CD4-positive, alpha-beta T cell treated with Interleukin-15 for 4 hours (primary cell): ENCODE measurements around the gene NTSR2.
"Not testable (repeated sequence)": the region's sequence is repeated elsewhere in the genome, so short reads cannot be mapped to it uniquely, and the experiment has no call there.

Experiments
- DNase-seq: peaks from one replicate; pipeline ENCODE4 v3.0.0-alpha.2; 2020; ENCODE audit warnings: low spot score

Gene NTSR2

DNA sequence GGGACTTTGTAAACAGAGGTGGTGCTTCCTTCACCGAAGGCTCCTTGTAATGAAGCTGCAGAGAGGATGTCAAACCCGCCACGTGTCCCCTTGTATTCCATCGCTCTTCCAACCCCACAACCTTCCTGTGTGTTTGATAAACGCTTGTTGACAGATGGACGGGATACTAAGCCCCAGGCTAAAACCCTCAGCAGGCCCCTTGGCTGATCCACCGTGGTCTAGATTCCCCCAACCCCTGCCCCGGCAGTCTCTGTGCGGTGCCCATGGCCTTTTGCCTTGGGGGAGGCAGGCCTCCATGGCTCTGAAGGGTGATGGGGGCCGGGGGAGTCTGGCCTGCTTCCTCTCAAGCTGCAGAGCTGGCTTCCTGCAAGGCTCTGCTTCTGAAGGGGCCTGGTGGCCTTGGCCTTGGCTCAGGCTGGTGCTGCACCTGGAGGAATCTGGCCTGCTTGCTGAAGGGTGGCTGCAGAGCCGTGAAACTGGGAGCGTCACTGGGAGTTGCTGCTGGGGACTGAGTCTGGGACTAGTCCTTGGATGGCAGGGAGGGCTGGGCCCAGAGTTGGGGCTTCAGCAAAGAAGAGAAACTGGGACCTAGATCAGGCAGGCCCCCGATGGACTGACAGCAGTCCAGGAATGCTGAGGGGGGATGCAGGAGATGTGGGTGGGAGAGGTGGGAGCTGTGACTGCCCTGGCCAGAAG lies 9.6 kb upstream of the NTSR2 start:
- no peak for DNase-seq

DNA sequence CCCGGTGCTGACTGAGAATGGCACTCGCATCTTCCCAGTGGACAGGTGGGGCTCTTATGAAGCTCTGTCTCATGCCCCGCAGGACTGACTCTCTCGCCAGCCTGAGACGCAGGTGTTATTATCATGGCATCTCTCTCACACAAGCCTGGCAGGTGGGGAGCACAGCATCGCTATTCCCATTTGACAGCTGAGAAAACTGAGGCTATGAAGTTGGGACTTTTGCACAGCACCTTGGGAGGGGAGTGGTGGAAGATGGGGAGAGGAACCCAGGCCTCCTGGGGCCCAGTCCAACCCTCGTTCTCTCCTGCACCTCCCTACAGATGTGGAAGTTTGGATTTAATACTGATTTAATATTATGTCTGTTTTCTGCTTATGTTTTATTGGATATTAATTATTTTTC lies 9.0 kb upstream of the NTSR2 start:
- DNase-seq, result no peak

DNA sequence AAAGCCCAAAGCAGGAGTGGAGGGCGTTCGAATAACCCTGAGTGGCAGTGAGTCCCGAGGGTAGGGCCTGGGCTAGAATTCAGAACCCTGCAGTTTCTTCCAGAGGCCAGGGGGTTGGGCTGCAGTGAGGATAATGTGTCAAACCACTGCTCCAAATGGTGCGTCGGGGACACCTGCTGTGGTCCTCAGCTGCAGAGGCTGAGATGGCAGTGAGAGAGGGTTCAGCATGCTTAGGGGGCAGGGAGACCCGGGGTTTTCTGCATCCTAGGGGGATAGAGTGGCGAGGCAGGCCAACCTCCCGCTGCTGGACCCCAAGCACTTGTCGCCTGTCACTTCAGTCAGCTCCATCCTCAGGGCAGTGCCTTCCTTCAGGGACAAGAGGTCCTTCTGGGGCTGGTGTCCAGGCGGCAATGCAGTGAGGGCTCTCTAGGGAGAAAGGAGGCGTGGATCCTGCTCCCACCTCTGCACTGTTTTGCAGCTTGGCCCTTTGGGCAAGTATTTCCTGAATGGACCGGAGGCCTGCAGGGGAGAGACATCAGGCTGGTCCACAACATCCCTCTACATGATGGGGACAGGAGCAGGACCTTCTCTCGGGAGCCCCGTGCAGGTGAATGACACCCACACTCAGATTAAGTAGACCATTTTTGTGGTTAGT lies 8.4 kb upstream of the NTSR2 start:
- DNase-seq, result no peak

DNA sequence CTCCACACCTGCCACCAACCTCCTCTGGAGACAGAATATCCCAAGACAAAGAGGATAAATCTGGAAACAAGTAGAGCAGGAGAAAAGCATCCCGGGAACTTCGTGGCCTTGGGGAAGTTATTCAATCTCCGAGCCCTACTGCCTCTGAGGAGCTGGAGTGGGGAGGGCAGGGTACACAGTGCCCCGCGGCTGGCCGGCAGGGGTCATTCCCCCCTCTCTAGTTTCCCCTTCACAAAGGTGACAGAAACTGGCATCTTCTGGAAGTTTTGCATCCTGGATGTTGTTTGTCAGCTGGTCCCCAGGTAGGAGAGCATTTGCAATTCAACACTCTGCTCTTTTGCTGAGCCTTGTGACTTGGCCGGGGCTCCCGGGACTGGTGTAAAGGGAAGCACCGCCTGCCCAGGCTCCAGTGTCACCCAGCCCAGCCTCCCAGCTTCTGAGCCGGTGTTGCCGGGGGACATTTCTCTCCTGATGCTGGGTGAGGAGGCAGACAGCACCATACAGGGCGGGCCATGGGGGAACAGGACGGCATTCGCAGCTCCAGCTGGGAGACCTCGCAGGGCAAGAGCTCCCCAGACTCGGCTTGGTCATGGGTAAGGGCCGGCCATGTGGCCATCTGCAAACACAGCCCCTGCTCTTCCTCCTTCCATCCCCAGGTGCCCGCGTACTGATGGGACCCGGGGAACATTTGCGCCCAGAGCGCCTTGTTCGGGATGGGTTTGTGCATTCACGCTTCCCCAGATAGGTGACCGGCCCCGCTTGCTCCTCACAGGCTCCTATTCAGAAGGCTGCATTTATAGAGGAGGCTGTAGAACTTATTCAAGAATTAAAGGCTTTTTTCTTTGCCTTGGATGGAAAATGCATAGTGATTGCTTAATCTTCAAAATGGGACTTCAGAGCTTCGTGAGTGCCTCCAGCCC lies 7.4 kb upstream of the NTSR2 start:
- no peak for DNase-seq

DNA sequence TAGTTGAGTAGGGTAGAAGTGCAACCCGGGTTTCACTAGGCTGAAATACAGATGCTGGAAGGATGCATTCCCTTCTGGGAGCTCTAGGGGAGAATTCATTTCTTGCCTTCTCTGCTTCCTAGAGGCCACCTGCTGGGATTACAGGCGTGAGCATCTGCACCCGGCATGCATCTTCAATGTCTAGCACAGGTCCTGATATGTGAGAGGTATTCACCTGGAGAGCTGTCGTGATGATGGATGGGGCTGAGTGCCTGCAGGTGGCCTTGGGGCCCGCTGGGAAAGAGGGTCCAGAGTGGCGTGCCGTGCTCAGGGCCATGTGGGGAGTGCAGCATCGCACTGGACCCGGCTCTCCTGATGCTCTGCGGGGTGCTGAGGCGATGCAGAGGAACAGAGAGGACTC lies 6.6 kb upstream of the NTSR2 start:
- DNase-seq, result no peak

DNA sequence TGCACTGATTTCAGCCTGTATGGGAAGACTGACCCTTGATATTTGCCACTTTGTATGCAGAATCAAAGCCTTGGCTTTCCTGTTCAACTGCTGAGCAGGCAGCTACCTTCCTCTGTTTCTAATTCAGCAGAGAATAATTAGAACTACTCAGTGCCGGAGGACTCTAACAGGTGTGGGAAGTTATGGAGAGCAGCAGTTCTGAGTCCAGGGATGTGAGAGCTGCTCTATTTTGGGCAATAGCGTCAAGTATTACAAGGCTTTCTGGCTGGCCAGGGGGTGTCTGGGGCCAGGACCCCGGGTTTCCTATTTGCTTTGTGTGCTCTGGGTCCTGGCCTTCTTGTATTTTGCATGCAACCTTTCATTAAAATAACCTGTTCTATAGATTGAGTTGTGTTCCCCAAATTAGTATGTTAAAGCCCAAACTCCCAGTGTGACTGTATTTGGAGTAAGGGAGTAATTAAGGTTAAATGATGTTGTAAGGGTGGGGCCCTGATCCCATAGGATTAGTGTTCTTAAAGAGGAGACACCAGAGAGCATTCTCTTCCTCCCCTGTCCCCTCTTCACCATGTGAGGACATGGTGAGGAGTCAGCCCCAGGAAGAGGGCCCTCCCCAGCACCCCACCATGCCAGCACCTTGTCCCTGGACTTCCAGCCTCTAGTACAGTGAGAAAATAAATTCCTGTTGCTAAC lies 5.6 kb upstream of the NTSR2 start:
- no peak for DNase-seq

DNA sequence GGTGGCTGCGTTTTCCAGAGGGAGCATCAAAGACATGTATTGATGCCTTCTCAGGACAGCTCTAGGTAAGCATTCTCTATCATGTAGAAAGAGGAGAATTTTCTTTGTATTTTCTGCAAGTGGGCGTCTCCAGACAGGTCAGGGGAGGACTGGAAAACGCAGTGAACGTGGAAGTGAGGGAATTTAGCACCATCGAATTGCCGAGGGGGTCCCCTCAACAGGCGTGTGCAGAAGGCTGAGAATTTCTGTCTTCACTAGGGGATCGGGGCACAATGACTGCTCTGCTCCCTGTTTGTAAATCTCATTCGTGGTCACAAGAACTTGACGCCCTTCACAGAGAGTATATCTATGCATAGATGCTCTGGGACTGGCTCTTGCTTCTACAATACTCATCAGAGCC lies 5.0 kb upstream of the NTSR2 start:
- DNase-seq, result no peak

DNA sequence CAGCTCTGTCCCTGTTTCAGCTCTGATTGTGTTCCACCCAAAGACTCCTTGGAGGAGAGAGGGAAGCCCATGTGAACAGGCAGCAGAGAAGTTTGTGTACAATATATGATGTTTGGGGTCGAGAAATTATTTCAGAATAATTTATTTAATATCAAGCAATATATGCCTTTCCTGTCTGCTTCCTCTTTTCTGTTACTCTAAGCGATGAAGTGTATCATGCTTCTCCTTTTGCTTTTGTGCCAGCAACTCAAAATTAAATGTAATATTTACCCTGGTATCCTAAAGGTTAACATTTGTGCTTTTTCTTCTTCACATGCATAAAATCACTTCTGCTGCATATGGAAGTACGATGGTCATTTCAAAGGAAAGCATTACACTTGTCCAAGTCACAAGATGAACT lies 2.4 kb upstream of the NTSR2 start:
- DNase-seq, result no peak

DNA sequence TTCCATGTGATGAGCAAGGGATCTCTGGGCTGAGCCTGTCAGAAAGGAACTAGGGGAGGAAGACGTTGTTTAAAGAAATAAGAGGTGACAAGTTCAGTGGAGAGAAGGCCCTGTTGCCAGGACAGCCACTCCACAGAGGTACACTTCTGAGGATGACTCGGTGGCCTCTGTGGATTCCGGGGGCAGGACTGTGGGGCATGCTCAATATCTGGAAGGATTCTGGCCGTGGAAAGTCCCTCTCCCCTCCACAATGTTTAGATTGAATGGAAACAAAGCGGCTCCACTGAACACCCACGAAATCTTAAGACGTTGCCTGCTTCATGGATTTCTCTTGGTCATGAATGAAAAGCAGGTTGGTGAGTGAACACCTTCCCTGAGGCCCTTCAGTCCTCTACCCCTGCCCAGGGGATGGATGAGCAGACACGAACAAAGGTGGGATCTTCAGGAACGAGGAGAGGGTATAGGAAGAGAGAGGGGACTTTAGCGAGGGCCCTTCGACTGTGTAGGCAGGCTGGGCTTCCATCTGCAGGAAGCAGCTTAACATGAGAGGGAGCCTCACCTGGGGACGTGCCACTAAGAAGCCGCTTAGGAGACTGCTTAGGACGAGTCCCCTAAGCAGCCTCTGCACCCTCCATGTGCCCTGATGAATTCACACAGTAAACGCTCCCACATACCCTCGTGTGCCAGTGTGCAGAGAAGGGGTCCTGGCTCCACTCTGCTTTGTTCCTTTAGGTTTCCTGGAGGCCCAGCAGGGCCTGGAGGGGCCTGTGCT lies 1.9 kb downstream of the NTSR2 start:
- no peak for DNase-seq

DNA sequence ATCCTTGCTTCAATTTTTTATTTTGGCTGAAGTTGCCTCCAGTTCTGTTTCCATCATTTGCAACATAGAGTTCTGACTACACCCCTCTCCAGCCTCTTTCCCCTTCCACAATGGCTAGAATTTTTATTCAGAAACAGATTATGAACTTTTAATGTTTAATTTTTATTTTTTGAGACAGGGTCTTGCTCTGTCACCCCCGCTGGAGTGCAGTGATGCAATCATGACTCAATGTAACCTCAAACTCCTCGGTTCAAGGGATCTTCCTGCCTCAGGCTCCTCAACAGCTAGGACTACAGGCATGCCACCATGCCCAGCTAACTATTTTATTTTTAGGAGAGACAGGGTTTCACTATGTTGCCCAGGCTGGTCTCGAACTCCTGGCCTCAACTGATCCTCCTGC lies 2.8 kb downstream of the NTSR2 start:
- DNase-seq, result no peak

DNA sequence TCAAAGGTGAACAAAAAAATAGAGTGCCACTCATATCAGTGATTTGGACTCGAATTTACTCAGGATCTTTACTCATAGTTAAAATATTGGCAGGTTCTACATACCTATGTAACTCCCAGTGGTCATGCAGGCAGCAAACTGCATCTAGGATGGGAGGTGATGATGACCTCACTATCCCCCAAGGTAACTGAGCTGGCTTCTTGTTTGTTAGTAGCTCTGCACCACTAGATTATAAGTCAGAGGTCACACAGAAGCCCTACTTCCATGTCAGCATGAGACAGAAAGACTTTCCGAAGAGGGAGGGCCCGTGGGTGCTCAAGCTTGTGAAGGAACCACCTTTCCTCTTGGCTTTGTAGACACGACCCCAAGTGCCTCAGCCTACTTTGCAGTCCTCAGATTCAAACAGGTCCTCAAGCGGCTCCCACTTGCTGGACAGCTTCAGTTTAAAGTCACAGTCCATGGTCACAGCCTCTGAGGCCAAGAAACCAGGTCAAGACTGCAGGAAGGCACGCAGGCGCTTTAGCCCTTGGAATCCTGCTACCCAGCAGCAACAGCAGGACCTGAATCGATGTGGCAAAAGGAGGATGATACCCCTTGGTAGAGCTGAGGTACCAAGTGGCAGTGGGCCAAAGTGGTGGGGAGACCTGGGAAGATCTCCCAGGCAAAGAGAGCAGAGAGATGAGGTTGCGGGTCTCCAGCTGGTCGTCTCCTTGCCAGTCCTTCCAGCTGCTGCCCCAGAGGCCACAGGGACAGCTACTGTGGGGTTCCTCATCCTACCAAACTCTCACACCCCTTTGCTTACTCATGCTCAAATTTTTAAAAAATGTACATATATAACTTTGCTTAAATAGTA lies 4.3 kb downstream of the NTSR2 start:
- DNase-seq, result no peak

DNA sequence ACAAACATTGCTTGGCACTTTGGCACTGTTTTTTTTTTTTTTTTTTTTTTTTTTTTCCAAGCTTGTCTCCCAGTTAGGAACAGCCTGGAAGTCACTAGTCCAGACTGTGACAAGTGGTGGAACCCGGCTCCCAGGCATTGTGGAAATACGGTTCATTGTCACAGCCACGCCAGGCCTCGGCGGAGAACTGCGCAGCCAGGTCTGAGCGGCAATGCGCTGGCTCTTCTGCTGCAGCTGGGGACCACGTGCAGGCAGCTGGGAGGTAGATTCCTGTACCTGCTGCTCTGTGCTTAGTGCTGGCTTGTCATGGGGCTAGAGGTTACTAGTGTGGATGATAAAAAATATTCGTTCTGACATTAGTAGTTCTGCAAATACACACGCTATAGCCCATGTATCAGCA lies 5.0 kb downstream of the NTSR2 start:
- no peak for DNase-seq

DNA sequence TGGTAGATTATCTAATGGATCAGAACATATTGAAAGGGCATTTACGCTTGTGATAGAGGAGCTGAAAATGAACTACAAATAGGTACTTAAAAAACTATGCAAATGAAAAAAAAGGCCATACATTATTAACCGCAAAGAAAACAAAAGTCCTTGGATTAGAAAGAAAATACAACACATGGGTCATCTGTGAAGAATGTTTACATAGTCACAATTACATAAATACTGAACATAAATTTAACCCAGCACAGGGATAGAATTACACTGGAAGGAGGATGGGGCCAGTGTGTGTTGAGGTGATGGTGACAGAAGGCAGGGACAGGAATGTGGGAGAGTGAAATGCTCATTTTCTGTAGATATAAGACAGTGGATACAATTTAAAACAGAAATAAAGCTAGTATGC lies 6.6 kb downstream of the NTSR2 start:
- no peak for DNase-seq

DNA sequence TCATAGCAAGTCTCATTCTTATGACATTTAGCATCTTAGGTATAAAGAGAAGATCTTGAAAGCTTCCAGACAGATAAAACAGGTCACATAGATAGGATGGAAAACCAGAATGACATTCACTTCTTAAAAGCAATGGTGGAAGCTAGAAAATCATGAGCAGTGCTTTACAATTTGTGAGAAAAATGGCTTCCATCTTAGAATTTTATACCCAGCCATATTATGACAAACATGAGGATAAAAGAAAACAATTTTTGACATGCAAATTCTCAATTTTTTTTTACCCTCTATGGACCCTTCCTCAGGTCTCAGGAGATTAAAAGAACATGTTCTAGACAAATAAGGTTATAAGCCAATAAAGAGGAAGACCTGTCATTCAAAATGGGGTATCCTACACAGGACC lies 7.1 kb downstream of the NTSR2 start:
- no peak for DNase-seq

DNA sequence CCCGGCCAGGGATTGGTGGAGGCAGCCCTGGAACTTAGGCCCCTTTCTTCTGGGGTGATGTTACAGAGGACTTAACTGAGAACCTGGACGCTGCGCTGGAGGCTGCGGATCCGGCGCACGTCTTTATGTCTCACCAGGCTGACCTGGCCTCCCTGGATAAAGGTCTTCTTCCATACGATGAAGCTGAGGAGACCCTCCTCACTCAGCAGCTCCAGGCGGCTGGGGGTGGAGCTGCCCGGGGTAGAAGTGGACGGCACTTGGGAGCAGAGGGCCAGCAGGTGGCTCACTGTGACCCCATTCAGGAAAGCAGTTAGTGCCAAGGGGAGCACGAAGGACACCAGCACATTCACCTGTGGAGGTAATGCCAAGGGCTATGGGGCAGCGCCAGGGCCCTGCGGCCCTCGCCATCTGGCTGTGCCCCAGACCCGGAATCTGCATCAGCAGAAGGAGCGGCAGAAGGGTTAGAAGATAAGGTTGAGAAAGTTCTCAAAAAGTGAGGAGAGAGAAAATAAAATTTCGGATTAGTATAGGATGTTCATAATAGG lies 8.0 kb downstream of the NTSR2 start:
- no peak for DNase-seq

DNA sequence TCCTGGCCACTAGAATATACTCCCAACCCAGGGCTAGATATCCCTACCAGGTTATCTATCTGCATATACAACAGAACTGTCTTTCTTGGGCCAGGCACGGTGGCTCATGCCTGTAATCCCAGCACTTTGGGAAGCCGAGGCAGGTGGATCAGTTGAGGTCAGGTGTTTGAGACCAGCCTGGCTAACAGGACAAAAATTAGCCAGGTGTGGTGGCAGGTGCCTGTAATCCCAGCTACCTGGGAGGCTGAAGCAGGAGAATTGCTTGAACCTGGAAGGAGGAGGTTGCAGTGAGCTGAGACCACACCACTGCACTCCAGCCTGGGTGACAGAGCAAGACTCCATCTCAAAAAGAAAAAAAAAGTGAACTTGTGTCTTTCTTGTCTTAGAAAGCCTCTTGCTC lies 9.6 kb downstream of the NTSR2 start:
- not testable (repeated sequence) for DNase-seq

DNA sequence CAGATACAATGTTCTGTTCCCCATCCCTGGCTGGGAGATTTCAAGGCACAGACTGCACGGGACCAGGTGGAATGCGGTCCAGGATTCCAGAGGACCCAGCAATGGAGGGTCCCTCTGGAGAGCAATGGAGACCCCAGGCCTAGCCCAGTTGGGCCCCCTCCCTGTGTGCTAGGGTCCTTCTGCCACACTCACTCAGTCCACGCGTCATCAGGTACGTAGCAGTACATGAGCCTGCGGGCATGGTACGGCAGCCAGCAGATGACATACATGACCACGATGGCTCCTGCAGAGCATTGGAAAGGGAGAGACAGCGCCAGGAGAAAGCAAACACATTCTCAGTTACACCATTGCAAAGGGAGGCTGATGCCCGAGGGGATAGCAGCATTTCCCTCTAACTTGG lies 10.1 kb downstream of the NTSR2 start:
- DNase-seq, result no peak

DNA sequence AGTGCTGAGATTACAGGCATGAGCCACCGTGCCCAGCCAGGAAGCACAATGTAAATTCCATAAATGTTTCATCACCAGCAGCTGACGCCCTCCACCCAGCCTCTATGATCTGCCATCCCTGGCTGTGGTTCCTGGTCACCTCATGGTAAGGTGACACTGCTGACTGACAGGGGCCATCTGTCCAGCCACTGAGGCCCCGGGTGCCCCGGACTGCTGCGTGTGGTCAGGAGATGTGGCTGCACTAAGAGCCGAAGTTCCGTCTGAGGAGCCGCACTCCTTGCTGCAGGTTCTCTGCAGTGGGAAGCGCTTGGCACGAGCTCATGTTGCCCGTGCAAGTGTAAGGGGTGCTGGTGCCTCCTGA lies 10.9 kb downstream of the NTSR2 start:
- no peak for DNase-seq

DNA sequence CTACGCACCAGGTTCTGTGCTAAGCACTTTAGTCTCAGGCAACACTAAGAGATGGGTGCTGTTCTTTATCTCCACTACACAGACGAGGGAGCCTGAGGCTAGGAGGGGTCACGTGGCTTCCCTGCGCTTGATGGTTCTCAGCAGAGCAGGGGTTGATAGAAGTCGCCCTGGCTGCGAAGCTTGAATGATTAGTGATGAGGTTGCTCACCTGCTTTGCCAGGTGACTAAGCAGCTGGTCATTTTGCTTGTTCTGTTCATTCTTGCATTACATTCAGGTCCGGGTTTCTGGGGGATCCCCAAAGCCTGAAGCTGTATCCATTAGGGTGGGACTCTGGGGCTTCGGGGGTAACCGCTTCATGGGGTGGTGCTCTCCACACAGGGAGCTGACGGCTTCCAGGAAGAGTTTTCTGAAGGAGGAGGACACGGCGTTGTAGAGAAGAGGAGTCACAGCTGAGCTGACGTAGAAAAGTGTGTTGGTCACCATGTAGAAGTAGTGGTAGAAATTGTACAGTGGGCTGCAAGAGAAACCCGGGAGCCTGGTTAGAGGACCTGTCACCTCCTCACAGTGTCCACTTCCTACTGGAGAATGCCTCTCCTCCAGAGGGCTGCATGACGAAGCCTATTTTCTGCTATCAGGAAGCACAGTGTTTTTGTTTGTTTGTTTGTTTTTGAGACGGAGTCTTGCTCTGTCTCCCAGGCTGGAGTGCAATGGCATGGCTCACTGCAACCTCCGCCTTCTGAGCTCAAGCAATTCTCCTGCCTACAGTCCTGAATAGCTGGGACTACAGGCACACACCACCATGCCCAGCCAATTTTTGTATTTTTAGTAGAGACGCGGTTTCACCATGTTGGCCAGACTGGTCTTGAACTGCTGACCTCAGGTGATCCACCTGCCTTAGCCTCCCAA lies 11.5 kb downstream of the NTSR2 start:
- DNase-seq, result no peak
